ENCODE results near the gene HDAC5. TPM values are rescaled to one million over a fixed set of nuclear protein-coding genes. Genes with fewer than 3 reads are reported as not detected.

The HDAC5 gene
- polyA plus RNA-seq, 1 donor: 35.9 TPM

GRCh38 chr17:44097110-44097958 lies 26.1 kb downstream of the HDAC5 start:
- WGBS (ENCODE audit: insufficient coverage, low lambda C conversion rate): no CpG with 5 or more reads among the region's 13 CpGs
- H3K4me1 ChIP-seq (ENCODE audit: control insufficient read depth, insufficient read depth, low read length): peaks cover 31% of the 10 kb centered on the region

GRCh38 chr17:44095647-44096496 lies 27.6 kb downstream of the HDAC5 start:
- DNase-seq: peak; percentile 91 to 95
- no peaks in the 10 kb centered on the region for H3K27me3 ChIP-seq (ENCODE audit: control insufficient read depth, insufficient read depth, low read length)
- WGBS (ENCODE audit: insufficient coverage, low lambda C conversion rate): no CpG with 5 or more reads among the region's 12 CpGs
- H3K36me3 ChIP-seq (ENCODE audit: control insufficient read depth, insufficient read depth, low read length): peaks cover 36% of the 10 kb centered on the region
- peak overlapping the region; percentile 92 for H3K27ac ChIP-seq (ENCODE audit: low read length)
- H3K4me3 ChIP-seq (ENCODE audit: low read length): peak overlapping the region; percentile 36
- peaks cover 31% of the 10 kb centered on the region for H3K4me1 ChIP-seq (ENCODE audit: control insufficient read depth, insufficient read depth, low read length)
- no peaks in the 10 kb centered on the region for H3K9me3 ChIP-seq (ENCODE audit: control insufficient read depth, low read depth, low read length)

More at GRCh38 chr17:44097110-44097958, 26.1 kb downstream of the HDAC5 start:
- Histone ChIP-seq H3K27ac (ENCODE audit: low read length) (peak overlapping the region; percentile 32), H3K36me3 (ENCODE audit: control insufficient read depth, insufficient read depth, low read length) (peaks cover 24% of the 10 kb centered on the region), H3K9me3 (ENCODE audit: control insufficient read depth, low read depth, low read length) (no peaks in the 10 kb centered on the region), H3K4me3 (ENCODE audit: low read length) (no peak overlapping the region), H3K27me3 (ENCODE audit: control insufficient read depth, insufficient read depth, low read length) (no peaks in the 10 kb centered on the region)
- DNase-seq: no peak

- peaks cover 37% of the 10 kb centered on the region for H3K36me3 ChIP-seq (ENCODE audit: control insufficient read depth, insufficient read depth, low read length)
- WGBS (ENCODE audit: insufficient coverage, low lambda C conversion rate): no CpG with 5 or more reads among the region's 2 CpGs
- no peaks in the 10 kb centered on the region for H3K9me3 ChIP-seq (ENCODE audit: control insufficient read depth, low read depth, low read length)
- H3K4me1 ChIP-seq (ENCODE audit: control insufficient read depth, insufficient read depth, low read length): peaks cover 31% of the 10 kb centered on the region
- H3K27me3 ChIP-seq (ENCODE audit: control insufficient read depth, insufficient read depth, low read length): no peaks in the 10 kb centered on the region
- H3K4me3 ChIP-seq (ENCODE audit: low read length): no peak overlapping the region
- peak overlapping the region; percentile 92 for H3K27ac ChIP-seq (ENCODE audit: low read length)
- DNase-seq: no peak
Observed at GRCh38 chr17:44095388-44095646, 28.1 kb downstream of the HDAC5 start.

GRCh38 chr17:44094701-44095387 lies 28.6 kb downstream of the HDAC5 start:
- Histone ChIP-seq H3K36me3 (ENCODE audit: control insufficient read depth, insufficient read depth, low read length) (peaks cover 37% of the 10 kb centered on the region), H3K4me1 (ENCODE audit: control insufficient read depth, insufficient read depth, low read length) (peaks cover 31% of the 10 kb centered on the region), H3K9me3 (ENCODE audit: control insufficient read depth, low read depth, low read length) (no peaks in the 10 kb centered on the region), H3K27ac (ENCODE audit: low read length) (peak overlapping the region; percentile 92), H3K27me3 (ENCODE audit: control insufficient read depth, insufficient read depth, low read length) (no peaks in the 10 kb centered on the region), H3K4me3 (ENCODE audit: low read length) (no peak overlapping the region)
- no CpG with 5 or more reads among the region's 8 CpGs for WGBS (ENCODE audit: insufficient coverage, low lambda C conversion rate)
- DNase-seq: no peak

GRCh38 chr17:44093231-44093900 lies 30.1 kb downstream of the HDAC5 start:
- no peaks in the 10 kb centered on the region for H3K27me3 ChIP-seq (ENCODE audit: control insufficient read depth, insufficient read depth, low read length)
- WGBS (ENCODE audit: insufficient coverage, low lambda C conversion rate): no CpG with 5 or more reads among the region's 21 CpGs
- H3K4me1 ChIP-seq (ENCODE audit: control insufficient read depth, insufficient read depth, low read length): peaks cover 31% of the 10 kb centered on the region
- peaks cover 40% of the 10 kb centered on the region for H3K36me3 ChIP-seq (ENCODE audit: control insufficient read depth, insufficient read depth, low read length)
- DNase-seq: no peak
- no peak overlapping the region for H3K27ac ChIP-seq (ENCODE audit: low read length)
- H3K9me3 ChIP-seq (ENCODE audit: control insufficient read depth, low read depth, low read length): no peaks in the 10 kb centered on the region
- H3K4me3 ChIP-seq (ENCODE audit: low read length): no peak overlapping the region

GRCh38 chr17:44092051-44092450 lies 31.4 kb downstream of the HDAC5 start:
- H3K4me1 ChIP-seq (ENCODE audit: control insufficient read depth, insufficient read depth, low read length): peaks cover 24% of the 10 kb centered on the region
- H3K4me3 ChIP-seq (ENCODE audit: low read length): no peak overlapping the region
- no peak for DNase-seq
- no peaks in the 10 kb centered on the region for H3K27me3 ChIP-seq (ENCODE audit: control insufficient read depth, insufficient read depth, low read length)
- peaks cover 44% of the 10 kb centered on the region for H3K36me3 ChIP-seq (ENCODE audit: control insufficient read depth, insufficient read depth, low read length)
- WGBS (ENCODE audit: insufficient coverage, low lambda C conversion rate): no CpG with 5 or more reads among the region's 11 CpGs
- H3K9me3 ChIP-seq (ENCODE audit: control insufficient read depth, low read depth, low read length): no peaks in the 10 kb centered on the region
- no peak overlapping the region for H3K27ac ChIP-seq (ENCODE audit: low read length)

- no peak for DNase-seq
- WGBS (ENCODE audit: insufficient coverage, low lambda C conversion rate): no CpG with 5 or more reads among the region's 14 CpGs
- peaks cover 19% of the 10 kb centered on the region for H3K4me1 ChIP-seq (ENCODE audit: control insufficient read depth, insufficient read depth, low read length)
- H3K36me3 ChIP-seq (ENCODE audit: control insufficient read depth, insufficient read depth, low read length): peaks cover 46% of the 10 kb centered on the region
- no peak overlapping the region for H3K27ac ChIP-seq (ENCODE audit: low read length)
- no peaks in the 10 kb centered on the region for H3K9me3 ChIP-seq (ENCODE audit: control insufficient read depth, low read depth, low read length)
- H3K4me3 ChIP-seq (ENCODE audit: low read length): no peak overlapping the region
- H3K27me3 ChIP-seq (ENCODE audit: control insufficient read depth, insufficient read depth, low read length): no peaks in the 10 kb centered on the region
Observed at GRCh38 chr17:44091200-44091997, 32.0 kb downstream of the HDAC5 start.

GRCh38 chr17:44088254-44088653 lies 35.2 kb downstream of the HDAC5 start:
- no peak overlapping the region for H3K27ac ChIP-seq (ENCODE audit: low read length)
- H3K4me1 ChIP-seq (ENCODE audit: control insufficient read depth, insufficient read depth, low read length): peaks cover 3% of the 10 kb centered on the region
- H3K36me3 ChIP-seq (ENCODE audit: control insufficient read depth, insufficient read depth, low read length): peaks cover 70% of the 10 kb centered on the region
- H3K9me3 ChIP-seq (ENCODE audit: control insufficient read depth, low read depth, low read length): no peaks in the 10 kb centered on the region
- DNase-seq: no peak
- no peaks in the 10 kb centered on the region for H3K27me3 ChIP-seq (ENCODE audit: control insufficient read depth, insufficient read depth, low read length)
- no CpG with 5 or more reads among the region's 16 CpGs for WGBS (ENCODE audit: insufficient coverage, low lambda C conversion rate)
- no peak overlapping the region for H3K4me3 ChIP-seq (ENCODE audit: low read length)

GRCh38 chr17:44087319-44087718 lies 36.1 kb downstream of the HDAC5 start:
- WGBS (ENCODE audit: insufficient coverage, low lambda C conversion rate): 80% methylated on average over 2 of the region's 8 CpGs
- DNase-seq: no peak
- Histone ChIP-seq H3K9me3 (ENCODE audit: control insufficient read depth, low read depth, low read length) (no peaks in the 10 kb centered on the region), H3K27ac (ENCODE audit: low read length) (no peak overlapping the region), H3K36me3 (ENCODE audit: control insufficient read depth, insufficient read depth, low read length) (peaks cover 70% of the 10 kb centered on the region), H3K4me1 (ENCODE audit: control insufficient read depth, insufficient read depth, low read length) (peaks cover 3% of the 10 kb centered on the region), H3K27me3 (ENCODE audit: control insufficient read depth, insufficient read depth, low read length) (no peaks in the 10 kb centered on the region), H3K4me3 (ENCODE audit: low read length) (no peak overlapping the region)
